Measurements from ENCODE around the gene SIK2.
A peak's percentile ranks its signal among the peaks of the same experiment; 100 is the strongest.
"Not testable (repeated sequence)": the region's sequence is repeated elsewhere in the genome, so short reads cannot be mapped to it uniquely, and the experiment has no call there.

The SIK2 gene

GRCh38 chr11:111707039-111707690 lies 104.9 kb downstream of the SIK2 start:
- no peaks in the 10 kb centered on the region for H3K9me3 ChIP-seq
- no peaks in the 10 kb centered on the region for H3K27me3 ChIP-seq
- H3K4me1 ChIP-seq = no peaks in the 10 kb centered on the region
- H3K4me2 ChIP-seq = no peak overlapping the region
- no peak for TF ChIP-seq Cebpa-rat (IDR thresholded peaks at IDR 0.05)
- no peaks in the 10 kb centered on the region for H4K20me1 ChIP-seq
- no peak overlapping the region for H3K4me3 ChIP-seq
- no peak overlapping the region for H3K27ac ChIP-seq
- H3K36me3 ChIP-seq = peaks cover 91% of the 10 kb centered on the region
- no peak overlapping the region for H3K9ac ChIP-seq

GRCh38 chr11:111707691-111708067 lies 105.4 kb downstream of the SIK2 start:
- Histone ChIP-seq H3K4me3 (no peak overlapping the region), H3K27me3 (no peaks in the 10 kb centered on the region), H4K20me1 (no peaks in the 10 kb centered on the region), H3K4me2 (no peak overlapping the region), H3K36me3 (peaks cover 91% of the 10 kb centered on the region), H3K27ac (no peak overlapping the region), H3K9ac (no peak overlapping the region), H3K9me3 (no peaks in the 10 kb centered on the region), H3K4me1 (no peaks in the 10 kb centered on the region; the same call in 1 of the 2 replicates)
- TF ChIP-seq Cebpa-rat (IDR thresholded peaks at IDR 0.05) = no peak

GRCh38 chr11:111714522-111714921 lies 112.3 kb downstream of the SIK2 start:
- H3K9ac ChIP-seq = no peak overlapping the region
- peaks cover 70% of the 10 kb centered on the region for H3K36me3 ChIP-seq
- H3K27ac ChIP-seq = peak overlapping the region; percentile 65
- H3K4me3 ChIP-seq = no peak overlapping the region
- no peak for TF ChIP-seq Cebpa-rat (IDR thresholded peaks at IDR 0.05)
- H3K4me2 ChIP-seq = peak overlapping the region; percentile 70
- peaks cover 13% of the 10 kb centered on the region; the same call in 1 of the 2 replicates for H3K9me3 ChIP-seq
- no peaks in the 10 kb centered on the region for H4K20me1 ChIP-seq
- no peaks in the 10 kb centered on the region for H3K27me3 ChIP-seq
- H3K4me1 ChIP-seq = peaks cover 63% of the 10 kb centered on the region

- peak overlapping the region; percentile 65 for H3K27ac ChIP-seq
- H3K36me3 ChIP-seq = peaks cover 74% of the 10 kb centered on the region
- peaks cover 13% of the 10 kb centered on the region; the same call in 1 of the 2 replicates for H3K9me3 ChIP-seq
- H3K4me2 ChIP-seq = peak overlapping the region; percentile 70
- TF ChIP-seq Cebpa-rat (IDR thresholded peaks at IDR 0.05) = no peak; the same call in 1 of the 2 replicates
- H3K4me3 ChIP-seq = no peak overlapping the region
- no peaks in the 10 kb centered on the region for H3K27me3 ChIP-seq
- no peaks in the 10 kb centered on the region for H4K20me1 ChIP-seq
- peaks cover 63% of the 10 kb centered on the region for H3K4me1 ChIP-seq
- peak overlapping the region; percentile 27; the same call in 1 of the 2 replicates for H3K9ac ChIP-seq
These were observed 113.0 kb downstream of the SIK2 start for GRCh38 chr11:111715142-111715816.

GRCh38 chr11:111717660-111718059 lies 115.4 kb downstream of the SIK2 start:
- Histone ChIP-seq H3K4me1 (peaks cover 63% of the 10 kb centered on the region), H3K36me3 (peaks cover 78% of the 10 kb centered on the region), H3K9me3 (peaks cover 13% of the 10 kb centered on the region; the same call in 1 of the 2 replicates)
- H4K20me1 ChIP-seq, H3K9ac ChIP-seq, H3K4me2 ChIP-seq, H3K4me3 ChIP-seq, H3K27me3 ChIP-seq, H3K27ac ChIP-seq: not testable (repeated sequence)

GRCh38 chr11:111718436-111718835 lies 116.2 kb downstream of the SIK2 start:
- no peak overlapping the region for H3K9ac ChIP-seq
- H3K27me3 ChIP-seq = no peaks in the 10 kb centered on the region
- H3K36me3 ChIP-seq = peaks cover 79% of the 10 kb centered on the region
- no peak for TF ChIP-seq Cebpa-rat (IDR thresholded peaks at IDR 0.05)
- H3K4me1 ChIP-seq = peaks cover 56% of the 10 kb centered on the region
- no peaks in the 10 kb centered on the region for H4K20me1 ChIP-seq
- no peak overlapping the region for H3K4me3 ChIP-seq
- H3K9me3 ChIP-seq = peaks cover 13% of the 10 kb centered on the region; the same call in 1 of the 2 replicates
- H3K27ac ChIP-seq = peak overlapping the region; percentile 12; the same call in 1 of the 2 replicates
- H3K4me2 ChIP-seq = peak overlapping the region; percentile 17; the same call in 1 of the 2 replicates

GRCh38 chr11:111718859-111719258 lies 116.6 kb downstream of the SIK2 start:
- H3K4me3 ChIP-seq = no peak overlapping the region
- H3K27ac ChIP-seq = no peak overlapping the region
- peaks cover 79% of the 10 kb centered on the region for H3K36me3 ChIP-seq
- peak overlapping the region; percentile 17; the same call in 1 of the 2 replicates for H3K4me2 ChIP-seq
- peaks cover 13% of the 10 kb centered on the region; the same call in 1 of the 2 replicates for H3K9me3 ChIP-seq
- no peak for TF ChIP-seq Cebpa-rat (IDR thresholded peaks at IDR 0.05)
- H3K4me1 ChIP-seq = peaks cover 52% of the 10 kb centered on the region
- H3K9ac ChIP-seq = no peak overlapping the region
- H4K20me1 ChIP-seq = no peaks in the 10 kb centered on the region
- no peaks in the 10 kb centered on the region for H3K27me3 ChIP-seq

GRCh38 chr11:111719379-111719778 lies 117.1 kb downstream of the SIK2 start:
- Histone ChIP-seq H3K27me3 (no peaks in the 10 kb centered on the region), H3K36me3 (peaks cover 79% of the 10 kb centered on the region), H3K27ac (0 out of 2 replicates have a peak overlapping the region, but pooled peaks have one; percentile 24), H3K9ac (no peak overlapping the region), H3K9me3 (peaks cover 13% of the 10 kb centered on the region; the same call in 1 of the 2 replicates), H3K4me3 (no peak overlapping the region), H3K4me1 (peaks cover 47% of the 10 kb centered on the region), H4K20me1 (no peaks in the 10 kb centered on the region), H3K4me2 (no peak overlapping the region)
- no peak for TF ChIP-seq Cebpa-rat (IDR thresholded peaks at IDR 0.05)

- peaks cover 9% of the 10 kb centered on the region; the same call in 1 of the 2 replicates for H3K9me3 ChIP-seq
- H3K4me3 ChIP-seq = no peak overlapping the region
- peaks cover 89% of the 10 kb centered on the region for H3K36me3 ChIP-seq
- TF ChIP-seq Cebpa-rat (IDR thresholded peaks at IDR 0.05) = no peak
- H3K4me2 ChIP-seq = no peak overlapping the region
- no peaks in the 10 kb centered on the region for H3K27me3 ChIP-seq
- no peaks in the 10 kb centered on the region for H4K20me1 ChIP-seq
- H3K4me1 ChIP-seq = peaks cover 31% of the 10 kb centered on the region
- no peak overlapping the region for H3K9ac ChIP-seq
- no peak overlapping the region for H3K27ac ChIP-seq
These were observed 118.7 kb downstream of the SIK2 start for GRCh38 chr11:111720801-111721494.
